HFF-Myc (cell line): ENCODE measurements around the gene NUDT22.

ENCODE experiments used
- DNase-seq: peaks from one replicate; pipeline ENCODE4 v3.0.0-alpha.2; 2011; ENCODE audit warnings: low read depth; ENCODE audit errors: extremely low read depth
- H3K4me3 ChIP-seq: replicated peaks from 2 replicates; pipeline ENCODE4 v1.5.1; 2011; ENCODE audit warnings: low read depth, mild to moderate bottlenecking, control low read depth, low read length
- CTCF ChIP-seq: IDR thresholded peaks from 2 replicates; pipeline ENCODE4 v1.5.1; 2012; ENCODE audit warnings: mild to moderate bottlenecking, low read depth, low read length, control low read depth; ENCODE audit errors: missing control alignments

Gene NUDT22

DNA sequence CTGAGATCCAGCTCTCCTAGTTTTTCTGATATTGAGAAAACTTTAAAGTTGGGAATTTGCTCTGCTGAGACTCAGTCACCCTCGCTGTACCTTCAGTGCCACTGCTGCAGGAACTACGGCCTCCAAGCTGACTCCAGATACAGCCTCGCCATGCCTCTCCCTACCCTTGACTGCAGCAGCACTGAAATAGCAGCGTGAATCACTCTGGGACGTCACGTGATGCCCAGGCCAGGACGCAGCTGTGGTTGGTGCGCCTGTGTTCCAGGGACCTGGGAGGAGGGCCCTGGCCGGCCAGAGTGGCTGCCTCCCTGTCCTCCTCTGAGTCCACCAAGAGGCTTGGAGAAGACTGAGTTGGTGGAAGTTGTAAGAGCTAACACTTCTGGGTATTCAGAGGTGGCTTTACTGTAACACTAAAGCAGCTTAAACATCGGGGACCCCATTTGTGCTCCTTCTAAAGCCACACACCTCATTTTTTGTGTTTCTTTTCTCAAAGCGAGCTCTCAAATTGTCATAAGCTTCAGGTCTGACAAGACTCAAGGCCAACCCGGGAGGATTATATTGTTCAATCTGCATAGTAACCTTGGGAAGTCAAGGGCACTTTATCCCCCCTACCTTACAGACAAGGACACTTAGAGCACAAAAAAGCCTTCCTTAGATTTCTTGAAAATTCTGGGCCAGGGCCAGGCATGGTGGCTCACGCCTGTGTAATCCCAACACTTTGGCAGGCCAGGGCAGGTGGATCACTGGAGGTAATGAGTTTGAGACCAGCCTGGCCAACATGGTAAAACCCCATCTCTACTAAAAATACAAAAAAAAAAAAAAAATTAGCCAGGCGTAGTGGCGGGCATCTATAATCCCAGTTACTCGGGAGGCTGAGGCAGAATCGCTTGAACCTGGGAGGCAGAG lies 44.3 kb upstream of the NUDT22 start:
- peak overlapping the region; percentile 18 for H3K4me3 ChIP-seq
- TF ChIP-seq CTCF = no peak
- DNase-seq = peak; percentile 86

DNA sequence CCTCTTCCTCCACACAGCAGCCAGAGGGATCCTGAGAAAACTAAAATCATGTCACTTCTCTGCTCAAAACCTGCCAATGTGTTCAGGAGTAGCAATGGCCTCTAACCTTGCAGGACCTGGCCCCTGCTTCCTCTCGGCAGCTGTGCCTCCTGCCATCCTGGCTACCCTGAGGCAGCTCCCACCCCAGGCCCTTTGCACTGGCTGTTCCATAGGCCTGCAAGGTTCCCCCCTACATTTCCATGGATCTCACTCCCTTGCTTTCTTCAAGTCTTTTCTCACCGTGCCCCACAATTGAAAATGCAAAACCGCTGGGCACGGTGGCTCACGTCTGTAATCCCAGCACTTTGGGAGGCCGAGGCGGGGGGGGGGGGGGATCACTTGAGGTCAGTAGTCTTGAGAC lies 42.2 kb upstream of the NUDT22 start:
- H3K4me3 ChIP-seq = peak overlapping the region; percentile 75
- no peak for TF ChIP-seq CTCF
- no peak for DNase-seq

DNA sequence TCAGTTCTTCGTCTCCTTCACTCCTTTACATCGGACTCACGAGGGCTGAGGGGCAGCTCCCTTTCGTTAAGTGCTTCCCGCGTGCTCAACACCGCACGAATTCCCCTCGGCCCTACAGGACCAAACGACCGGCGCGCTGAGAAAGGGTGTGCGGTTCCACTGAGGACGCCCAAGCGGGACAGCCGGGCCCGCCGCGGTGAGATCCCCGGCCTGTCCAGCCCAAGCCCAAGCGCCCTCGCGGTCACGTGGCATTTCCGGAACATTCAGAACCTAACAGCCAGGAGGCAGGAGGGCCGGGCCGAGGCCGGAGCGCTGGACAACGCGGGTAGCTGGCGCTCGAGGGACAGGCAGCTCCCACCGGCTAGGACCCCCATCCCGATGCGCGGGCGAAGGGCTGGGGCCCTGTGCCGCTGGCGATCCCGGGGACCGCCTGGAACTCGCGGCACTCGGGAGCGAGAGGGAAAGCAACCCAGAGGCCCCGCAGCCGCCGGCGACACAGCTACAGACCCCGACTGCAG lies 40.8 kb upstream of the NUDT22 start:
- TF ChIP-seq CTCF = peak; percentile 18
- peak overlapping the region; percentile 75 for H3K4me3 ChIP-seq
- DNase-seq = no peak

GRCh38 chr11:64185693-64186491 lies 40.2 kb upstream of the NUDT22 start, which contains the start of gene STIP1:
TSS of gene STIP1 (plus strand) at chr11:64186171. CDS start at chr11:64186262, 91 bp downstream.
- TF ChIP-seq CTCF = peak; percentile 9
- H3K4me3 ChIP-seq = peak within 1 kb of the TSS; percentile 75
- DNase-seq = peak; percentile 100

GRCh38 chr11:64186492-64187165 lies 39.4 kb upstream of the NUDT22 start:
- no peak overlapping the region for H3K4me3 ChIP-seq
- TF ChIP-seq CTCF = no peak
- DNase-seq = no peak

DNA sequence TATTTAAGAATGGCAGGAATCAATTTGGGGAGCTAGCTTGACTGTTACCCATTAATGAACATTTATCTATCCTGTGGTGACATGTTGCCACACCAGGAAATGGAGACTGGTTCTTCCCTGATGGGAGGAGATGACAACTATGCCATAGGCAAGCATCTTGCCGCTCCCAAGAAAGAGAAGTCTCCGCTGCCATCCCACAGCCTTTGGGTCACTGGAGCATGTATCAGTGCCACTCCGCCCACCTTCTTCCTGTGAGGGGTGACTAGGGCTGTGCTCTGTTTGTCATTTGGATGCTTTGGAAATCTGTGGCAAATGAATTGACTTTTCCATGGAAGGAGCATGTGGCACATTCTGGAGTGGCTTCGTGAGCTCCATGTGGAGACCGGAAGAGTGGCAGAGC lies 33.6 kb upstream of the NUDT22 start:
- no peak for TF ChIP-seq CTCF
- no peak for DNase-seq
- no peak overlapping the region for H3K4me3 ChIP-seq
